Fibroblast of pulmonary artery (primary cell): ENCODE data around the gene SNPH.
"Not testable (repeated sequence)": the region's sequence is repeated elsewhere in the genome, so short reads cannot be mapped to it uniquely, and the experiment has no call there.

ENCODE experiments used
- DNase-seq: peaks from one replicate; pipeline ENCODE4 v3.0.0-alpha.2; 2010; ENCODE audit warnings: low read depth
- H3K4me3 ChIP-seq: replicated peaks from 2 replicates; pipeline ENCODE4 v1.5.1; 2011; ENCODE audit warnings: low read depth, mild to moderate bottlenecking, control low read depth, low read length, moderate library complexity
- CTCF ChIP-seq: IDR thresholded peaks from 2 replicates; pipeline ENCODE4 v1.5.1; 2011; ENCODE audit warnings: mild to moderate bottlenecking, control low read depth, low read length, inconsistent platforms; ENCODE audit errors: missing control alignments

SNPH gene

GRCh38 chr20:1341561-1342265, 75.6 kb downstream of the SNPH start:
- H3K4me3 ChIP-seq, result no peak overlapping the region
- peak; percentile 82 for DNase-seq
- TF ChIP-seq CTCF, result no peak

- not testable (repeated sequence) for H3K4me3 ChIP-seq
These were observed 77.5 kb downstream of the SNPH start for GRCh38 chr20:1343446-1344124.

GRCh38 chr20:1345030-1345755, 79.1 kb downstream of the SNPH start:
- no peak for DNase-seq
- H3K4me3 ChIP-seq, result no peak overlapping the region
- no peak for TF ChIP-seq CTCF

More at GRCh38 chr20:1343446-1344124, 77.5 kb downstream of the SNPH start:
- DNase-seq, result not testable (repeated sequence)

- TF ChIP-seq CTCF, result no peak
These were observed 79.6 kb downstream of the SNPH start for GRCh38 chr20:1345756-1346093.

GRCh38 chr20:1346315-1346969, 80.3 kb downstream of the SNPH start:
- H3K4me3 ChIP-seq, result no peak overlapping the region
- DNase-seq, result no peak
- TF ChIP-seq CTCF, result no peak

More at GRCh38 chr20:1345756-1346093, 79.6 kb downstream of the SNPH start:
- H3K4me3 ChIP-seq, result no peak overlapping the region
- DNase-seq, result no peak

- TF ChIP-seq CTCF, result no peak
- no peak overlapping the region for H3K4me3 ChIP-seq
- no peak for DNase-seq
These were observed 87.9 kb downstream of the SNPH start for GRCh38 chr20:1353956-1354355.
